ENCODE measurements around the gene DDX51.

DNA sequence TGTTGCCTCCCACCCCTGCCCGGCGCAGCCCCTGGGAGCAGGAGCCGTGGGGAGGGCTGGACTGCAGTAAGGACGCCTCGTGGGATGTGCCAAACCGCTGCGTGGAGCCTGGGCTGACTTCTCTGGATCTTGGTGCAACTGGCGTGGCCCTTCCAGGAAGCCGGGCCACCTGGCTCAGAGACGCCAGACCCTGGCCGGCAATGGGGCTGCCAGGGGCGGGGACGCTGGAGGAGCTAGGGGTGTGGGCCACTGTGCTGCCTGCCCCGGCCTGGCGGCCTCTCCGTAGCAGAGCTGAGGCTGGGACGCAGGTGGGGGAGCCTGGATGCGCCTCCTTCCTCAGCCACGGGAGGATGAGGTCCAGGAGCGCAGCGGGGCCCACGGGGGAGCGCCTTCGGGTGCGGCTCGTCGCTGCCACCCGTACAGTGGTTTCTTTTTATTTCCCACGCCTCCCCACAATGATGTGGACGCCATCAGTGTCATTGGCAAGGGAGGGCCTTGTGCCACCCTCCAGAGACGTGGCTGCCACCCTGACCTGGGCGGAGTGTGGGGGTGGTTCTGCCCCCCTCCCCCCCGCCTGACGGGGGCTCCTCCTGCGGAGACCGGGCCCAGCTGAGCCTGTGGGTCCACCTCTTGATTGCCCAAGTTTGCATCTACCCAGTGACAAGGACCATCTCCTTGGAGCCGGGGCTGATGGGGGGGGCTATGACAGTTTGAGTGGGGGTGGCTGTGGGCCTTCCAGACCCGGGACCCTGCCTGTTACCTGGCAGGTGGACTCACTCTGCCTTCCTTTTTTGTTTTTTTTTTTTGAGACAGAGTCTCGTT, 11.3 kb downstream of the DDX51 start:
- no peak for TF ChIP-seq ISL1 (CRISPR knock-in tag; IDR thresholded peaks at IDR 0.05)
- no peak for TF ChIP-seq CREB5 (CRISPR knock-in tag; IDR thresholded peaks at IDR 0.05; ENCODE audit: low read depth)
- TF ChIP-seq POU6F1 (CRISPR knock-in tag; IDR thresholded peaks at IDR 0.05; ENCODE audit: borderline replicate concordance, low read depth) = no peak
- no peak for TF ChIP-seq RARB (CRISPR knock-in tag; IDR thresholded peaks at IDR 0.05)
- no peak for TF ChIP-seq CSDC2 (CRISPR knock-in tag; IDR thresholded peaks at IDR 0.05)
- TF ChIP-seq PATZ1 (CRISPR knock-in tag; IDR thresholded peaks at IDR 0.05; ENCODE audit: borderline replicate concordance) = no peak
- no peak for TF ChIP-seq ZFP3 (CRISPR knock-in tag; IDR thresholded peaks at IDR 0.05)
- no peak for TF ChIP-seq SNAI2 (CRISPR knock-in tag; IDR thresholded peaks at IDR 0.05)
- no peak for TF ChIP-seq ZFP30 (CRISPR knock-in tag; IDR thresholded peaks at IDR 0.05)
- no peak for TF ChIP-seq ZNF8 (CRISPR knock-in tag; IDR thresholded peaks at IDR 0.05)
- TF ChIP-seq ZC3H10 (CRISPR knock-in tag; IDR thresholded peaks at IDR 0.05) = no peak
- TF ChIP-seq TCF4 (CRISPR knock-in tag; IDR thresholded peaks at IDR 0.05; ENCODE audit: borderline replicate concordance) = no peak
- TF ChIP-seq PPARA (CRISPR knock-in tag; IDR thresholded peaks at IDR 0.05; ENCODE audit: borderline replicate concordance) = no peak
- TF ChIP-seq TOX (CRISPR knock-in tag; IDR thresholded peaks at IDR 0.05; ENCODE audit: borderline replicate concordance) = no peak

Measured in SK-N-SH treated with all-trans-retinoic acid at 6 μM for 48 hours (cell line).